H9 (cell line): ENCODE results near the gene ATP1A2. TPM values are rescaled to one million over a fixed set of nuclear protein-coding genes. Genes with fewer than 3 reads are reported as not detected.

Experiments used
- DNase-seq: peaks from one replicate; pipeline ENCODE4 v3.0.0-alpha.2; 2017
- H2AFZ ChIP-seq: one replicate; pipeline ENCODE4 v1.6.1; 2013; ENCODE audit warnings: mild to moderate bottlenecking, low read length, control low read depth, moderate library complexity
- H2AK5ac ChIP-seq: 2 replicates; pipeline ENCODE4 v1.6.1; 2013; ENCODE audit warnings: low read length, control low read depth, mixed read lengths; ENCODE audit not compliant: insufficient read length
- H2BK120ac ChIP-seq: one replicate; pipeline ENCODE4 v1.6.1; 2013; ENCODE audit warnings: low read depth, mild to moderate bottlenecking, low read length, control low read depth, inconsistent platforms; ENCODE audit not compliant: poor library complexity, severe bottlenecking
- H2BK12ac ChIP-seq: 2 replicates; pipeline ENCODE4 v1.6.1; 2013; ENCODE audit warnings: low read length, control low read depth, mixed read lengths, low read depth; ENCODE audit not compliant: insufficient read length
- H2BK15ac ChIP-seq: 2 replicates; pipeline ENCODE4 v1.6.1; 2013; ENCODE audit warnings: low read depth, low read length, control low read depth
- H2BK20ac ChIP-seq: one replicate; pipeline ENCODE4 v1.6.1; 2013; ENCODE audit warnings: low read depth, mild to moderate bottlenecking, low read length, control low read depth, inconsistent platforms; ENCODE audit not compliant: poor library complexity, severe bottlenecking
- H2BK5ac ChIP-seq: 2 replicates; pipeline ENCODE4 v1.6.1; 2013; ENCODE audit warnings: low read length, control low read depth, mixed read lengths; ENCODE audit not compliant: insufficient read length
- H3K14ac ChIP-seq: 2 replicates; pipeline ENCODE4 v1.6.1; 2013; ENCODE audit warnings: low read length, control low read depth; ENCODE audit not compliant: insufficient read depth
- H3K18ac ChIP-seq: 2 replicates; pipeline ENCODE4 v1.6.1; 2013; ENCODE audit warnings: low read depth, mild to moderate bottlenecking, mixed read lengths, low read length, control low read depth; ENCODE audit not compliant: insufficient read length
- H3K23ac ChIP-seq: 2 replicates; pipeline ENCODE4 v1.6.1; 2013; ENCODE audit warnings: low read length, control low read depth, mixed read lengths, low read depth; ENCODE audit not compliant: insufficient read length
- H3K23me2 ChIP-seq: 2 replicates; pipeline ENCODE4 v1.6.1; 2013; ENCODE audit warnings: low read depth, mild to moderate bottlenecking, mixed read lengths, low read length, control low read depth; ENCODE audit not compliant: insufficient read length, poor library complexity, severe bottlenecking
- H3K27ac ChIP-seq: 2 replicates; pipeline ENCODE4 v1.5.1; 2013; ENCODE audit warnings: low read length, control low read depth, mixed read lengths, low read depth; ENCODE audit not compliant: insufficient read length
- H3K27me3 ChIP-seq: 2 replicates; pipeline ENCODE4 v1.6.1; 2013; ENCODE audit warnings: low read length, control low read depth, inconsistent platforms; ENCODE audit not compliant: insufficient read depth
- H3K4ac ChIP-seq: 2 replicates; pipeline ENCODE4 v1.6.1; 2013; ENCODE audit warnings: low read depth, mild to moderate bottlenecking, control low read depth, inconsistent platforms, low read length, moderate library complexity
- H3K4me1 ChIP-seq: 2 replicates; pipeline ENCODE4 v1.6.1; 2013; ENCODE audit warnings: low read length, control low read depth, inconsistent platforms; ENCODE audit not compliant: insufficient read depth
- H3K4me2 ChIP-seq: 2 replicates; pipeline ENCODE4 v1.6.1; 2013; ENCODE audit warnings: low read length, control low read depth, mixed read lengths; ENCODE audit not compliant: insufficient read length, insufficient read depth
- H3K56ac ChIP-seq: 2 replicates; pipeline ENCODE4 v1.6.1; 2013; ENCODE audit warnings: low read depth, mild to moderate bottlenecking, mixed read lengths, low read length, control low read depth; ENCODE audit not compliant: insufficient read length
- H3K79me1 ChIP-seq: 2 replicates; pipeline ENCODE4 v1.6.1; 2013; ENCODE audit warnings: low read depth, mild to moderate bottlenecking, moderate library complexity, low read length, control low read depth, inconsistent platforms; ENCODE audit not compliant: insufficient read depth, poor library complexity, severe bottlenecking
- H3K79me2 ChIP-seq: 2 replicates; pipeline ENCODE4 v1.6.1; 2013; ENCODE audit warnings: low read length, control low read depth, inconsistent platforms; ENCODE audit not compliant: insufficient read depth
- H3K9ac ChIP-seq: 2 replicates; pipeline ENCODE4 v1.6.1; 2013; ENCODE audit warnings: low read length, control low read depth, mixed read lengths; ENCODE audit not compliant: insufficient read length; ENCODE audit errors: extremely low read depth
- H3K9me3 ChIP-seq: one replicate; pipeline ENCODE4 v1.6.1; 2013; ENCODE audit warnings: low read depth, low read length, inconsistent platforms; ENCODE audit not compliant: control insufficient read depth
- H3T11ph ChIP-seq: one replicate; pipeline ENCODE4 v1.6.1; 2013; ENCODE audit warnings: mild to moderate bottlenecking, low read length, control low read depth, inconsistent platforms
- H4K20me1 ChIP-seq: one replicate; pipeline ENCODE4 v1.6.1; 2013; ENCODE audit not compliant: control insufficient read depth, insufficient read length, insufficient read depth
- H4K5ac ChIP-seq: 2 replicates; pipeline ENCODE4 v1.6.1; 2013; ENCODE audit warnings: low read depth, mild to moderate bottlenecking, mixed read lengths, low read length, control low read depth; ENCODE audit not compliant: insufficient read length
- H4K8ac ChIP-seq: replicated peaks from 2 replicates; pipeline ENCODE4 v1.6.1; 2013; ENCODE audit warnings: low read length, control low read depth, mixed read lengths, low read depth; ENCODE audit not compliant: insufficient read length
- H4K91ac ChIP-seq: 2 replicates; pipeline ENCODE4 v1.6.1; 2013; ENCODE audit warnings: low read depth, mild to moderate bottlenecking, moderate library complexity, mixed read lengths, low read length, control low read depth; ENCODE audit not compliant: insufficient read length
- H3K27ac Mint-ChIP-seq, 3 experiments: 2 replicates in 2 of 3; 3 replicates in 1 of 3; pipeline ENCODE4 v1.8.0; 2020 to 2021; ENCODE audit warnings: mixed read lengths in 3 of 3, mild to moderate bottlenecking in 1 of 3, moderate library complexity in 1 of 3
- H3K27me3 Mint-ChIP-seq: 2 replicates; pipeline ENCODE4 v1.8.0; 2021; ENCODE audit warnings: low read depth, mild to moderate bottlenecking, moderate library complexity, mixed read lengths
- H3K36me3 Mint-ChIP-seq, 3 experiments: 2 replicates in 2 of 3; 3 replicates in 1 of 3; pipeline ENCODE4 v1.8.0; 2020 to 2021; ENCODE audit warnings: low read depth in 3 of 3, mixed read lengths in 3 of 3; ENCODE audit not compliant: insufficient read depth in 1 of 3
- H3K4me1 Mint-ChIP-seq, 2 experiments: 2 replicates each; pipeline ENCODE4 v1.8.0; 2020; ENCODE audit warnings: mixed read lengths in 2 of 2
- H3K4me3 Mint-ChIP-seq, 2 experiments: 2 replicates in 1 of 2; 3 replicates in 1 of 2; pipeline ENCODE4 v1.8.0; 2020 to 2021; ENCODE audit warnings: mild to moderate bottlenecking in 2 of 2, mixed read lengths in 2 of 2, moderate library complexity in 1 of 2
- H3K9me3 Mint-ChIP-seq, 2 experiments: 2 replicates in 1 of 2; 3 replicates in 1 of 2; pipeline ENCODE4 v1.8.0; 2020; ENCODE audit warnings: mild to moderate bottlenecking in 2 of 2, mixed read lengths in 2 of 2, moderate library complexity in 1 of 2
- WGBS: extraction: QIAGEN DNeasy Blood & Tissue Kit; methylation state at CpG from one replicate; pipeline ENCODE4 v1.1.7; 2013; ENCODE audit warnings: missing lambda C conversion rate, low lambda C conversion rate, mixed read lengths; ENCODE audit not compliant: insufficient read length; ENCODE audit errors: extremely low coverage; 5-methylcytosine and 5-hydroxymethylcytosine counted together
- total RNA-seq: library from RNA; stranded (reverse); gene quantifications from 2 replicates; pipeline ENCODE4 v1.2.1, GENCODE V29; 2021
- TF ChIP-seq, protein P1 (sequence below): fragments of 200-600 bp; sonication (generic); conservative IDR thresholded peaks from 3 replicates; pipeline ENCODE4 v1.8.0; 2021; ENCODE audit warnings: antibody characterized with exemption, mild to moderate bottlenecking

ATP1A2 gene
- total RNA-seq, 1 experiment from 2014 or later = 3.0 TPM

DNA sequence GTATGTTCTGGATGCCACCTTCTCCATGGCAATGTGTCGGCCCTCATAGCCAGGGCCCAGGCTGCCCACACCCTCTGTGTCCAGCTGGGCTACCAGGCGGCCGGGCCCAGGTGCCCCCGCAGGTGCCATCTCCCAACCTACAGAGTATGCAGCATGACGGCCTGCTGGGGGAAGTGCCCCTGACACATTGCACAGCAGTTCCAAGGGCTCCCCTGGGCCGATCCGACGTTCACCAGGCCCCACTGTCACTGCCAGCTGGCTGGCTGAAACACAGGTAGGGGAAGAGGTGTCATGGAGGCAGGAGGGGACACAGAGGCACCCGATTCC is 22.5 kb upstream of the ATP1A2 start:
- Histone ChIP-seq H4K5ac (no peak overlapping the region), H4K91ac (no peak overlapping the region), H4K20me1 (no peaks in the 10 kb centered on the region), H2AFZ (no peak overlapping the region), H3T11ph (no peak overlapping the region), H3K27me3 (no peaks in the 10 kb centered on the region), H2BK5ac (no peak overlapping the region), H4K8ac (no peak overlapping the region), H2BK120ac (no peak overlapping the region), H3K23ac (no peak overlapping the region), H3K27ac (no peak overlapping the region), H3K4me1 (peaks cover 19% of the 10 kb centered on the region), H3K79me1 (no peaks in the 10 kb centered on the region), H2BK20ac (no peak overlapping the region), H3K14ac (no peak overlapping the region), H3K4ac (no peak overlapping the region), H3K18ac (no peak overlapping the region), H3K79me2 (peaks cover 3% of the 10 kb centered on the region; the same call in 1 of the 2 replicates), H3K9ac (no peak overlapping the region), H2BK12ac (no peak overlapping the region), H3K4me2 (no peak overlapping the region), H3K23me2 (peaks cover 6% of the 10 kb centered on the region), H2BK15ac (no peak overlapping the region), H3K9me3 (no peaks in the 10 kb centered on the region), H2AK5ac (no peak overlapping the region), H3K56ac (no peak overlapping the region)
- Mint-ChIP-seq H3K27ac (no peak overlapping the region), H3K27me3 (no peaks in the 10 kb centered on the region; the same call in 1 of the 2 replicates), H3K4me1 (peaks cover 33 to 36% of the 10 kb centered on the region in 2 experiments), H3K4me3 (no peak overlapping the region), H3K36me3 (peaks cover 10 to 43% (median 40%) of the 10 kb centered on the region in 3 experiments), H3K9me3 (no peaks in the 10 kb centered on the region)
- TF ChIP-seq, protein P1, sequence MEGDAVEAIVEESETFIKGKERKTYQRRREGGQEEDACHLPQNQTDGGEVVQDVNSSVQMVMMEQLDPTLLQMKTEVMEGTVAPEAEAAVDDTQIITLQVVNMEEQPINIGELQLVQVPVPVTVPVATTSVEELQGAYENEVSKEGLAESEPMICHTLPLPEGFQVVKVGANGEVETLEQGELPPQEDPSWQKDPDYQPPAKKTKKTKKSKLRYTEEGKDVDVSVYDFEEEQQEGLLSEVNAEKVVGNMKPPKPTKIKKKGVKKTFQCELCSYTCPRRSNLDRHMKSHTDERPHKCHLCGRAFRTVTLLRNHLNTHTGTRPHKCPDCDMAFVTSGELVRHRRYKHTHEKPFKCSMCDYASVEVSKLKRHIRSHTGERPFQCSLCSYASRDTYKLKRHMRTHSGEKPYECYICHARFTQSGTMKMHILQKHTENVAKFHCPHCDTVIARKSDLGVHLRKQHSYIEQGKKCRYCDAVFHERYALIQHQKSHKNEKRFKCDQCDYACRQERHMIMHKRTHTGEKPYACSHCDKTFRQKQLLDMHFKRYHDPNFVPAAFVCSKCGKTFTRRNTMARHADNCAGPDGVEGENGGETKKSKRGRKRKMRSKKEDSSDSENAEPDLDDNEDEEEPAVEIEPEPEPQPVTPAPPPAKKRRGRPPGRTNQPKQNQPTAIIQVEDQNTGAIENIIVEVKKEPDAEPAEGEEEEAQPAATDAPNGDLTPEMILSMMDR = no peak
- WGBS = no CpG with 5 or more reads among the region's 9 CpGs
- no peak for DNase-seq
